ENCODE measurements around the gene ARHGAP22. TPM values are rescaled to one million over a fixed set of nuclear protein-coding genes. Genes with fewer than 3 reads are reported as not detected.

ARHGAP22 gene
- total and polyA plus RNA-seq, 8 donors = 2.2 to 10.4 (median 2.8) TPM

- no peak overlapping the region for H3K4me3 ChIP-seq
- no peak for ATAC-seq
- peaks cover 0 to 2% of the 10 kb centered on the region in 2 donors for H3K9me3 ChIP-seq
- H3K36me3 ChIP-seq = no peaks in the 10 kb centered on the region
- H3K4me1 ChIP-seq = peaks cover 0 to 31% of the 10 kb centered on the region in 2 donors
- no peak overlapping the region for H3K27ac ChIP-seq
- TF ChIP-seq, protein P1, sequence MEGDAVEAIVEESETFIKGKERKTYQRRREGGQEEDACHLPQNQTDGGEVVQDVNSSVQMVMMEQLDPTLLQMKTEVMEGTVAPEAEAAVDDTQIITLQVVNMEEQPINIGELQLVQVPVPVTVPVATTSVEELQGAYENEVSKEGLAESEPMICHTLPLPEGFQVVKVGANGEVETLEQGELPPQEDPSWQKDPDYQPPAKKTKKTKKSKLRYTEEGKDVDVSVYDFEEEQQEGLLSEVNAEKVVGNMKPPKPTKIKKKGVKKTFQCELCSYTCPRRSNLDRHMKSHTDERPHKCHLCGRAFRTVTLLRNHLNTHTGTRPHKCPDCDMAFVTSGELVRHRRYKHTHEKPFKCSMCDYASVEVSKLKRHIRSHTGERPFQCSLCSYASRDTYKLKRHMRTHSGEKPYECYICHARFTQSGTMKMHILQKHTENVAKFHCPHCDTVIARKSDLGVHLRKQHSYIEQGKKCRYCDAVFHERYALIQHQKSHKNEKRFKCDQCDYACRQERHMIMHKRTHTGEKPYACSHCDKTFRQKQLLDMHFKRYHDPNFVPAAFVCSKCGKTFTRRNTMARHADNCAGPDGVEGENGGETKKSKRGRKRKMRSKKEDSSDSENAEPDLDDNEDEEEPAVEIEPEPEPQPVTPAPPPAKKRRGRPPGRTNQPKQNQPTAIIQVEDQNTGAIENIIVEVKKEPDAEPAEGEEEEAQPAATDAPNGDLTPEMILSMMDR (IDR thresholded peaks at IDR 0.05) = no peak
- H3K27me3 ChIP-seq = no peaks in the 10 kb centered on the region
- no peak for DNase-seq
- intact Hi-C loops (cut with DNase I) = no loop called here
Measured at GRCh38 chr10:48508791-48509772, 95.8 kb downstream of the ARHGAP22 start.

DNA sequence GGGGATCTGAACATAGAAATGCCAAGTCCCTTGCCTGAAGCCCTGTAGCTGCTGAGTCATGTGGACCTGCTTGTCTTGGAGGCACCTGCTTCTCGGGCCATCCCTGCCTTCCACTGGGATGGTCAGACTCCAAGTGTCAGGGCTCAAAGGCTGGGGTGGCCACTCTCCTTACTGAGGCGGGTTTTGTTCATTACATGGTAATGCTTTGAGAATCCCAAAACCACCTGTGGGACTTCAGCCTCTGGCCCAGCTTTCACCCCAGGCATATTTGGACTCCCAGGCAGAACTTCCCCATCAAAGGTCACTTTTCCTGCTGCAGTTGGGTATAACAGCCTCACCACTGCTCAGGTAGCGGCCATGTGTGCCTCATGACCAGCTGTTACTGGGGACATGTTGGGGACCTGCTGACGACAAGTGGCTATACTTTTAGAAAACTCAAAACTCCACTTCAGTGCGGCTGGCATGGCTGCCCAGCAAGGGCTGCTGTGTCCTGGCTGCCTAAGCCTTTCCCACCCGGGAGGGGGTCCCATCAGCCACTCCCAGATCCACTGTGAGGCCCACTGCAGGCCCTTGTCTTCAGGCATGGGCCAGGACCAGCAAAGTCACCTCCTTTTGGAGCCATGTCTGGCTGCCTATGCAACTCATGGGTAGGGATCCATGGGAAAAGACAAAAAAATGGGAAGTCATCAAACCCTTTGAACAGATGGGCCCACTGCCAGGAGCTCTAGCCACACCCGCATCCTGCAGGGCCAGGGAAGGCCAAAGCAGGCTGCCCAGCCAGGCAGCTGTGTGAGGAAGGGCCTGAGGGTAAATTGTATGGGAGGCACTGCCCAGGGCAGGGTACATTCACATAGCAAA is 96.7 kb downstream of the ARHGAP22 start:
- H3K9me3 ChIP-seq = no peaks in the 10 kb centered on the region
- no peaks in the 10 kb centered on the region for H3K36me3 ChIP-seq
- intact Hi-C loops (cut with DNase I) = no loop called here
- TF ChIP-seq, protein P1 (IDR thresholded peaks at IDR 0.05) = no peak
- H3K27ac ChIP-seq = no peak overlapping the region
- peaks cover 0 to 31% of the 10 kb centered on the region in 2 donors for H3K4me1 ChIP-seq
- no peaks in the 10 kb centered on the region for H3K27me3 ChIP-seq
- DNase-seq = no peak
- no peak for ATAC-seq
- H3K4me3 ChIP-seq = no peak overlapping the region

GRCh38 chr10:48507494-48507893 is 97.4 kb downstream of the ARHGAP22 start:
- TF ChIP-seq, protein P1 (IDR thresholded peaks at IDR 0.05) = no peak
- Histone ChIP-seq H3K36me3 (no peaks in the 10 kb centered on the region), H3K27me3 (no peaks in the 10 kb centered on the region), H3K9me3 (no peaks in the 10 kb centered on the region), H3K27ac (no peak overlapping the region), H3K4me1 (peaks cover 0 to 30% of the 10 kb centered on the region in 2 donors), H3K4me3 (no peak overlapping the region)
- intact Hi-C loops (cut with DNase I) = no loop called here
- DNase-seq (no peak), ATAC-seq (no peak)

DNA sequence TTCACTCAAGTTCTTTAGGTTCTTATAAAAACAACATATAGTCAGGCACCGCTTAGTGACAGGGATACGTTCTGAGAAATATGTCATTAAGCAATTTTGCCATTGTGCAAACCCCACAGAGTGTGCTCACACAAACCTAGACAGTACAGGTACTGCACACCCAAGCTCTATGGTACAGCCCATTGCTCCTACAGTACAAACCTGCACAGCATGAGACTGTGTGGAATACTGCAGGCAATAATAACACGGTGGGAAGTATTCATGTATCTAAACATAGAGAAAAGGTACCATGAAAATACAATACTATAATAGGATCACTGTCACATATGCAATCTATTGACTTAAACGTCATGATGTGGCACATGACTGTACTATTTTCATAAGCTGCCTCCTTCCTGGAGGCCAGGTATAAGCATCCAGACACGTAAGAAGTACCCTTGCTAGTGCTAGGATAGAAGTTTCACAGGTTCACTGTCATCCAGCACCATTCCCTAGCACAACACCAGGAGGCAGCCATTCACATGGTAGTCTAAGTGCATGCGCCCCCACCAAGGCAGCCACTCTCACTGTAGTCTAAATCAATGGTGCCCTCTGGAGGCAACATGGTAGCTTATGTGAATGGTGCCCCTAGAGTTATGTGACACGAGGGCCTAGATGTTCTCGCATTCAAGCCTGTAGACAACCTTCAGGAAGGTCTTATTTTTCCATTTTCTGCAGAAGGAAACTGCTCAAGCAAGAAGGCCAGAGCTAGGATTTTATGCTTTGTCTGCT is 98.5 kb downstream of the ARHGAP22 start:
- Histone ChIP-seq H3K4me1 (peaks cover 0 to 18% of the 10 kb centered on the region in 2 donors), H3K27ac (no peak overlapping the region), H3K36me3 (no peaks in the 10 kb centered on the region), H3K27me3 (no peaks in the 10 kb centered on the region), H3K4me3 (no peak overlapping the region), H3K9me3 (no peaks in the 10 kb centered on the region)
- DNase-seq (no peak), ATAC-seq (peak; percentile 58)
- intact Hi-C loops (cut with DNase I) = no loop called here
- TF ChIP-seq, protein P1 (IDR thresholded peaks at IDR 0.05) = peak in 1 of 2 donors; percentile 6
